ENCODE results near the gene L1CAM.

- TF ChIP-seq, protein P1, sequence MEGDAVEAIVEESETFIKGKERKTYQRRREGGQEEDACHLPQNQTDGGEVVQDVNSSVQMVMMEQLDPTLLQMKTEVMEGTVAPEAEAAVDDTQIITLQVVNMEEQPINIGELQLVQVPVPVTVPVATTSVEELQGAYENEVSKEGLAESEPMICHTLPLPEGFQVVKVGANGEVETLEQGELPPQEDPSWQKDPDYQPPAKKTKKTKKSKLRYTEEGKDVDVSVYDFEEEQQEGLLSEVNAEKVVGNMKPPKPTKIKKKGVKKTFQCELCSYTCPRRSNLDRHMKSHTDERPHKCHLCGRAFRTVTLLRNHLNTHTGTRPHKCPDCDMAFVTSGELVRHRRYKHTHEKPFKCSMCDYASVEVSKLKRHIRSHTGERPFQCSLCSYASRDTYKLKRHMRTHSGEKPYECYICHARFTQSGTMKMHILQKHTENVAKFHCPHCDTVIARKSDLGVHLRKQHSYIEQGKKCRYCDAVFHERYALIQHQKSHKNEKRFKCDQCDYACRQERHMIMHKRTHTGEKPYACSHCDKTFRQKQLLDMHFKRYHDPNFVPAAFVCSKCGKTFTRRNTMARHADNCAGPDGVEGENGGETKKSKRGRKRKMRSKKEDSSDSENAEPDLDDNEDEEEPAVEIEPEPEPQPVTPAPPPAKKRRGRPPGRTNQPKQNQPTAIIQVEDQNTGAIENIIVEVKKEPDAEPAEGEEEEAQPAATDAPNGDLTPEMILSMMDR (IDR thresholded peaks at IDR 0.05; ENCODE audit: low read depth, low read length): no peak
- TF ChIP-seq EZH2phosphoT487 (IDR thresholded peaks at IDR 0.05; ENCODE audit: low read depth): no peak
Measured at GRCh38 chrX:153933748-153934147, 47.8 kb upstream of the L1CAM start.
